T-helper 2 cell treated with Interferon-gamma antibody and Interleukin-4, amounts not matched to agents 5 μg/mL and 100 μg/mL, for 36 hours (primary cell): Measurements from ENCODE around the gene DACT3.
"Not testable (repeated sequence)": the region's sequence is repeated elsewhere in the genome, so short reads cannot be mapped to it uniquely, and the experiment has no call there.

ENCODE experiments used
- DNase-seq: peaks from one replicate; pipeline ENCODE4 v3.0.0; 2021; ENCODE audit warnings: low spot score
- H3K27ac Mint-ChIP-seq: one replicate; pipeline ENCODE4 v1.8.0; 2021; ENCODE audit warnings: mild to moderate bottlenecking, mixed read lengths
- H3K27me3 Mint-ChIP-seq: one replicate; pipeline ENCODE4 v1.8.0; 2021; ENCODE audit warnings: low read depth, mixed read lengths
- H3K36me3 Mint-ChIP-seq: one replicate; pipeline ENCODE4 v1.8.0; 2021; ENCODE audit warnings: low read depth, mixed read lengths
- H3K4me1 Mint-ChIP-seq: one replicate; pipeline ENCODE4 v1.8.0; 2021; ENCODE audit warnings: low read depth, mixed read lengths
- H3K4me3 Mint-ChIP-seq: one replicate; pipeline ENCODE4 v1.8.0; 2022; ENCODE audit warnings: mild to moderate bottlenecking, moderate library complexity, mixed read lengths
- H3K9me3 Mint-ChIP-seq: one replicate; pipeline ENCODE4 v1.8.0; 2021; ENCODE audit warnings: mixed read lengths

The DACT3 gene

DNA sequence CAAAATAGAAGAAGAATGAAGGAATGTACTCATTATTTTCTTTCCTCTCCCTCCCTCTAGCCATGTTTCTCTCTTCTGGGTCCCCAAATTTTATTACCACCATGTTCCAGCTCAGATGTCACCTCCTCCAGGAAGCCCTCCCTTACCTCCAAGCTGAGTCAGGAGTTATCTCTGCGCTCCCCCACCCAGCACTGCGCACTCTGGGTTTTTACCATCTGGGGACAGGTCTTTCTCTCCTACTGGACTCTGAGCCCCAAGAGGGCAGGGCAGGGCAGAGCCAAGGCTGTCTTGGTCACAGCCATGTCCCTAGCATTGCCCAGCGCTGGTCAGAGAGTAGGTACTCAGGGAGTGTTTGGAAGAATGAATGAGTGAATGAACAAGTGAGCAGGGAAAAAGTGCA lies 27.9 kb downstream of the DACT3 start:
- DNase-seq: no peak
- H3K27me3 Mint-ChIP-seq: peaks cover 5% of the 10 kb centered on the region
- peaks cover 16% of the 10 kb centered on the region for H3K4me1 Mint-ChIP-seq
- no peaks in the 10 kb centered on the region for H3K9me3 Mint-ChIP-seq
- H3K27ac Mint-ChIP-seq: peak overlapping the region; percentile 81
- H3K36me3 Mint-ChIP-seq: no peaks in the 10 kb centered on the region
- H3K4me3 Mint-ChIP-seq: peak overlapping the region; percentile 74

DNA sequence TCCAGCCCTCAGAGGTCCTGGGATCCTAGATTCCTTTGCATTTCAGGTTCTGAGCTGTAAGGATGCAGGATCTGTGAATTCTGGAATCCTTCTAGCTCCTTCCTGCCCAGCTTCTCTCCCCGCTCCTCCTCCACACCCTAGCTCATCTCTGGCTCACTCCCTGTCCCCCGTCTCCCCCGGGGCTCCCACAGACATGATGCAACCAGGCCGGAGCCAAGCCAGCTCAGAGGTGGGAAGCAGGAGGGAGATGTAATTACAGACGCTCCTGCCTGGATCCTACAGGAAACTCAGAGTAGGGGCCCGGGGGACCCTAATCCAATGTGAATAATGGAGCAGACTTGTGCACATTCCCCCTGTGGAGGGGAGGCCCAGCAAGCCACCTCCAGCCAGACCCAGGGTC lies 29.5 kb downstream of the DACT3 start:
- Mint-ChIP-seq H3K36me3 (no peaks in the 10 kb centered on the region), H3K4me1 (peaks cover 16% of the 10 kb centered on the region), H3K4me3 (no peak overlapping the region), H3K27me3 (peaks cover 5% of the 10 kb centered on the region), H3K9me3 (no peaks in the 10 kb centered on the region), H3K27ac (no peak overlapping the region)
- no peak for DNase-seq

DNA sequence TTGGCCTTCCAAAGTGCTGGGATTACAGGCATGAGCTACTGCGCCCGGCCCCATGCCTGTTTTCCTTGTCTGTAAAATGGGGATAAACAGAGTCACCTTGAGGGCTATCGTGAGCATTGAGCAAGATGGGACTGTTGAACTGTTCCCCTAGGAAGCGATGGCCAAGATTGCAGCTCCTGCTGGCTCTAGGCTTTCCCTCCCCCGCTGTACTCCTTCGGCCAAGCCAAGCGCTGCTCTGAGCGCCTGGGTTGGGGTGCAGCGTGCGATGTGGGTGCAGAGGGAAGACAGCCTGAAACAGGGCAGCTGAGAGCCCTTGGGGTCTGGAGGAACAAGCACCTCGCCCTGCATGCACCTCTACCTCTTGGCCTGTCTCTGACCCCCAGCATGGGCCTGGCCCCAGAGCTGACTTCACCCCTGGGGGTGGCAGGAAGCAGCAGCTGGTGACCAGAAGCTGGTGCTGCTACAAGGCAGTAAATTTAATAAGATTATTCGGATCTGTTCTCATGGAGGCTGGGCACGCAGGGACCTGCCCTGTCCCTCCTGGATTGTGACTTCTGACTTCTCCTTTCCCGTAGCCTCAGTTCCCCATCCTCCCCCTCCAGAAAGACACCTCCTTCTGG lies 30.3 kb downstream of the DACT3 start:
- H3K36me3 Mint-ChIP-seq: no peaks in the 10 kb centered on the region
- no peak overlapping the region for H3K4me3 Mint-ChIP-seq
- peaks cover 14% of the 10 kb centered on the region for H3K4me1 Mint-ChIP-seq
- no peaks in the 10 kb centered on the region for H3K9me3 Mint-ChIP-seq
- no peak for DNase-seq
- H3K27ac Mint-ChIP-seq: no peak overlapping the region
- H3K27me3 Mint-ChIP-seq: peaks cover 5% of the 10 kb centered on the region

DNA sequence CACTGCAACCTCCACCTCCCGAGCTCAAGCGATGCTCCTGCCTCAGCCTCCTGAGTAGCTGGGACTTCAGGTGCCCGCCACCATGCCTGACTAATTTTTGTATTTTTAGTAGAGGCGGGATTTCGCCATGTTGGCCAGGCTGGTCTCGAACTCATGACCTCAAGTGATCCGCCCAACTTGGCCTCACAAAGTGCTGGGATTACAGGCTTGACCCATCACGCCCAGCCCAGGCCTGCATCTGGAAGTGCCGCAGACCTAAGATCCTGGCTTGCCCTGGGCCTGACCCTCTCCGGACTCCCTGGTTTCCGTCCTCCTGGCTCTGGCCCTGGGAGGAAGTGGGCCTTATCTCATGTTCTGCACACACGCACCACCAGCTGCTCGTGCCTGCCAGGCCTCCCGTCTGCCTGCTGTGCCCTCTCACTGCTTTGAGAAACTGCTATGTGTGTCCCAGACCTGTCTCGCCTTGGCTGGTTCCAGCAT lies 31.4 kb downstream of the DACT3 start:
- Mint-ChIP-seq H3K27ac (peak overlapping the region; percentile 24), H3K27me3 (peaks cover 3% of the 10 kb centered on the region), H3K36me3 (peaks cover 1% of the 10 kb centered on the region), H3K9me3 (no peaks in the 10 kb centered on the region), H3K4me3 (no peak overlapping the region), H3K4me1 (peaks cover 18% of the 10 kb centered on the region)
- no peak for DNase-seq

DNA sequence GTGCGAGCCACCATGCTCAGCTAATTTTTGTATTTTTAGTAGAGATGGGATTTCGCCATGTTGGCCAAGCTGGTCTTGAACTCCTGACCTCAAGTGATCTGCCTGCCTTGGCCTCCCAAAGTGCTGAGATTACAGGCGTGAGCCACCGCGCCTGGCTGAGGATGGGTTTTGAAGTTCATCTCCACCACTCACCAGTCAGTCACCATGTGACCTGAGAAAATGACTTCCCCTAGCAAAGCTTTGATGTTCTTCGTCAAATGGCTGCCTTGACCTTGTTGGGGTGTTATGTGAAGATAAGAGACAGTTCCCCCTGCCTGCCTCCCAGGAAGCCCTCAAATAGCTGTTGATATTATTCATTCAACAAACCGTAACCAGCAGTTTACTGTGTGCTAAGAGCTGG lies 32.0 kb downstream of the DACT3 start:
- H3K4me1 Mint-ChIP-seq: peaks cover 19% of the 10 kb centered on the region
- H3K36me3 Mint-ChIP-seq, H3K27me3 Mint-ChIP-seq, H3K4me3 Mint-ChIP-seq, DNase-seq, H3K9me3 Mint-ChIP-seq: not testable (repeated sequence)
- peak overlapping the region; percentile 4 for H3K27ac Mint-ChIP-seq

DNA sequence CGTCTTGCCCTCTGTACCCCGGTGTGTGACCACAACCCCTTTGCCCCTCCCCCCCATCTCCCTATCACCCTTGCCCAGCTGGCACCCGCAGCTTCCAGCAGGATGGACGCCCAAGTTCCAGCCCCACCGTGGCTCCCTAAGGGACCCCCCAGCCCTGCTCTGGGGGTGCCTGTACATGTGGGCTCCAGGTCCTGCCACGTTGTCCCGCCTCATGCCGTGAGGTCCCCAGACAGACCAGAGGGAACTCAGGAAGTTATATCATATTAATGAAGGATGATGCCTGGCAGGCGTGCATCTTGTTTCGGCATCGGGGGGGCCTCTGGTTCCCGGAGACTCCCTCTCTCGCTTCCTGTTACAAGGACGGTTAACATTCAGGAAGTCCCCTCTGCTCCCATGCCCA lies 34.5 kb downstream of the DACT3 start:
- peaks cover 8% of the 10 kb centered on the region for H3K36me3 Mint-ChIP-seq
- DNase-seq: no peak
- no peaks in the 10 kb centered on the region for H3K27me3 Mint-ChIP-seq
- peaks cover 24% of the 10 kb centered on the region for H3K4me1 Mint-ChIP-seq
- no peaks in the 10 kb centered on the region for H3K9me3 Mint-ChIP-seq
- no peak overlapping the region for H3K4me3 Mint-ChIP-seq
- peak overlapping the region; percentile 52 for H3K27ac Mint-ChIP-seq

DNA sequence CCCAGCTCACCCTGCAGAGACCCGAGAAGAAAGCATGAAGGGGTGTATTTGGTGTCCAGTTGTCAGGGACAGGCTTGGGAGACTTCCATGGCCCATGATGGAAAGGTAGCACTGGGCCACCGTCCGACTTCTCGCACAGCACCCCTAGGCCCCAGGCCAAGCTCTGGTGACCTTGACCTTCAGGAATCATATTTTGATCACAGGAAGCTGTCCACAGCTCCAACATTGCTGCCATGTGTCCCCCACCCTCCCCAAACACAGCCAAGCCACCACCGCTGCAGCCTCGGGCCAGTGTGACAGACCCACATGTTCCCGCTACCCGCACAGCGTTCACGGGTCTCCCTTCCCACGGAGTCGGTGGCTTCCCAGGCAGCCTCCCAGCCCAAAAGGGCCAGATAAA lies 35.3 kb downstream of the DACT3 start:
- H3K4me3 Mint-ChIP-seq: no peak overlapping the region
- H3K36me3 Mint-ChIP-seq: peaks cover 8% of the 10 kb centered on the region
- DNase-seq: no peak
- H3K9me3 Mint-ChIP-seq: no peaks in the 10 kb centered on the region
- H3K27ac Mint-ChIP-seq: no peak overlapping the region
- peaks cover 30% of the 10 kb centered on the region for H3K4me1 Mint-ChIP-seq
- H3K27me3 Mint-ChIP-seq: no peaks in the 10 kb centered on the region

DNA sequence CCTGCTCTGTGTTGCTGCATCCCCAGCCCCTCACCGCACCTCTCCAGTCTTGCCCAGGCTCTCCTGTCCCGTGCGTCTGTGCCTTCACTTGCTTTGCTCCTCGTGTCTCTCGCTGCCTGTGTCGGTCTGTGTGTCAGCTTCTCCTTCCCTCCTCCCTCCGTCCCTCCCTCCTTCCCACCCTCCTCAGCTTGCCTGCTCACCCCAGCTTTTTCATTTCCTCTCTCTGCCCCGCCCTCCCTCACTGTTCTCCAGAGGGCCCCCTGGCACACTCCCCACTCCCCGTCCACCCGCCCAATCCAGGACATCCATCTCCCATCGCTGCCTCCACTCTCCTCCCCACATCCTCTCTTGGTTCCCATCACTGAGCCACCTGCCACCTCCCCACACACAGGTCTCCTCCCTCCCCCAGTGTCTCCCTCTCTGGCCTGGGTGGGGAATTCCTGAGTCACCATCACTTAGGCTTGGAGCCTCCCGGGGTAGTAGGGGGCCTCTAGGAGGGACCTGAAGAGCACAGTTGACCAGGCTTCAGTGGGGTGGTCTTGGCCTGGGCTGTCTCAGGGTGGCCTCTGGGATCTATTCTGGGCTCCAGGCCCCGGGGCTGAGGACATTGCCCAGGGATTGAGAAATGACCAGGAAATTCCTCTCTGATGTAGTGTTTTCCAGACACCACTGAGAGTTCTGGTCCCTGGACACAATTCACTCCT lies 35.9 kb downstream of the DACT3 start, which contains the start of gene PTGIR:
Gene PTGIR (minus strand): TSS at position 132 of the 704 bp plus-strand sequence. CDS start 864 bp downstream, outside the sequence.
- Mint-ChIP-seq H3K9me3 (no peaks in the 10 kb centered on the region), H3K36me3 (peaks cover 8% of the 10 kb centered on the region), H3K4me3 (peak within 1 kb of the TSS; percentile 84), H3K4me1 (peaks cover 35% of the 10 kb centered on the region), H3K27ac (peak within 1 kb of the TSS; percentile 87), H3K27me3 (no peaks in the 10 kb centered on the region)
- peak; percentile 59 for DNase-seq

DNA sequence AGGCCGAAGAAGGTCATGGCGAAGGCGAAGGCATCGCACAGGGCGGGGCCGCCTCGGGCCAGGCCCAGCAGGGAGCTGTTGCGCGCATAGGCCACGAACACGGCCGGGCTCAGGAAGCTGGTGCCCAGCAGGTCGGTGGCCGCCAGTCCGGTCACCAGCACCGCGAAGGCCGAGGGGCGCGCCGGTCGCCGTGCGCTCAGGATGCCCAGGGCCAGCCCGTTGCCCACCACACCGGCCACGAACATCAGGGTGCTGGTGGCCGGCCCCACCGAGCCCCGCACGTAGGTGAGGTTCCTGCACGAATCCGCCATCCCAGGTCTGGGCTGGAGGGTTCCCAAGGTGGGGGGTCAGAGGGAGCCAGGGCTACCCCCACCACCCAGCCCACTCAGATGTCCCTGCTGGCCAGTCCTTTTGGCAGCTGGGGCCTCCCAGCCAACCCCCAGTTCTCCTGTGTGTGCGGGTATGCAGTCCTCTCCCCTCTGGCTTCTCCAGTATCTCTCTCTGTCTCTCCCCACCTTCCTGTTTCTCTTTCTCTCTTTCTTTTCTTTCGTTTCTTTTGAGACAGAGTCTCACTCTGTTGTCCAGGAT lies 37.0 kb downstream of the DACT3 start:
- no peaks in the 10 kb centered on the region for H3K27me3 Mint-ChIP-seq
- peaks cover 8% of the 10 kb centered on the region for H3K36me3 Mint-ChIP-seq
- peak overlapping the region; percentile 87 for H3K27ac Mint-ChIP-seq
- peak overlapping the region; percentile 84 for H3K4me3 Mint-ChIP-seq
- no peaks in the 10 kb centered on the region for H3K9me3 Mint-ChIP-seq
- peaks cover 46% of the 10 kb centered on the region for H3K4me1 Mint-ChIP-seq
- DNase-seq: no peak

DNA sequence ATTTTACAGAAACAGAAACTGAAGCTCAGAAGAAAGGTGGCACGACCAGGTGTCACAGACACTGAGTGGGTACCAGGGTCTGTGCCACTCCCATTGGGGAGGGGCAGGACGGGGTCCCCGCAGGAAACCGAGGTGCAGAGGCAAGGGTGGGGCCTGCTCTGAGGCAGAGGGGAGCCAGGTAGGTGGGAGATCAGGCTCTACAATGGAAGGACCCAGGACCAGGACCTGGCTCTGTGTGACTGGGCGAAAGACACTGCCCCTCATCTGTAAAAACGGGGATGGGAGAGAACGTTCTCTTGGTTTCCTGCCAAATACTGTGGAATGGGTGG lies 38.9 kb downstream of the DACT3 start:
- Mint-ChIP-seq H3K27me3 (no peaks in the 10 kb centered on the region), H3K9me3 (no peaks in the 10 kb centered on the region), H3K4me3 (peak overlapping the region; percentile 69), H3K4me1 (peaks cover 55% of the 10 kb centered on the region), H3K36me3 (peaks cover 8% of the 10 kb centered on the region), H3K27ac (peak overlapping the region; percentile 78)
- DNase-seq: no peak

DNA sequence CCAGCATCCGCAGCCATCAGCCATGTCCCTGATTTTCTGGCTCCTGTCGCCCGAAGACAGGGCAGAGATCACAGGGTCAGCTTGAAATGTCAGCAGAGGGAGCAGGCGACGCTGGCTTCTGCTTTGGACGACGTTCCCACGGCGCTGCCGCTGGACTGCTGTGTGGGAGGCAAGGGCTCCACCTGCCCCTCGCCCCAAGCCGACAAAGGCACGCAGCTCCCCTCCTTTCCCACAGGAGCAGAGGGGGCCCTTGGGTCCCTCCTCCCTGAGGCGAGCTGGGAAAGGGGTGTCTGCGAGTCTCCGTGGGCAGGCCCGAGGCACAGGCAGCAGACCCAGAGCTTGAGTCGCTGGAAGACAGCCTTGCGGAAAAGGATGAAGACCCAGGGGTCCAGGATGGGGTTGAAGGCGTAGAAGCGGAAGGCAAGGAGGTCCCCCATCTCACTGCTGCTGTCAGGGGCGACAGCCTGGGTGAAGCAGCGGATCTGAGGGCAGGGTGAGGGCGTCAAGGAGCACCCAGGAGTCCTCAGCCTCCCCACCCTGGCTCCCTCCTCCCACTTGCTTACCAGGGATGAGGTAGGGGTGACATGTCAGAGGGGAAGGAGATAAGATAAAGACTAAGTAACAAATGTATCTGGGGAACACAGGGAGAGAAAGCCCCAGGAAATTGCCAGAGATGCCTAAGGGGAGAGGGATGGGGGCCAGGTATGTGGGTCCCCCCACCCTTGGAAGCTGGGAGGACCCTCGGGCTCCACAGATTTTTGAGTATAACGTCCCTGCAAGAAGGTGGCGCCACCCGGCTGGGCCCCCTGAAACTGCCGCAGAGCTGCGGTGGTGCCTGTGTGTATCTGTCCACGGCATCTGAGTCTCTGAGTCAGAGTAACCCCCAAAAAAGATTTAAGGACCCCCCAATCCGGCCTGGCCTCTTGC lies 39.5 kb downstream of the DACT3 start:
- Mint-ChIP-seq H3K4me1 (peaks cover 61% of the 10 kb centered on the region), H3K36me3 (peaks cover 8% of the 10 kb centered on the region), H3K27ac (peak overlapping the region; percentile 81), H3K4me3 (peak overlapping the region; percentile 69), H3K27me3 (no peaks in the 10 kb centered on the region), H3K9me3 (no peaks in the 10 kb centered on the region)
- no peak for DNase-seq

DNA sequence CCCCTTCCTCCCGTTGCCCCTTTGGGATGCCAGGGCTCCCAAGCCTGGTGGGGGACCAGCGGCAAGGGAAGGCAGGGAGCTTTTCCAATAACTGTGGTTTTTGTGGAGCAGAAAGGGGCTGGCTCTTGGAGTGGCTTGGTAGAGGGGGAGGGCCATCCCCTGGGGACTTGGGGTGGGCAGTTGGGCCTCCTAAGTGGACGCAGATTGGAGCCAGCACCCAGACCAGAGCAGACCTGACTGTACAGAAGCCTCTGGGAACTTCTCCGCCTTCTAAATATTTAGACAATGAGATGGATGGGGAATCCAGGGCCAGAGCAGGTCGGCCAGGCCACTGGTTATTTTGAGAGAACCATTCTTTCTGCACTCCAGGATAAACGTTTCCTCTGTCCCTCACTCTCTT lies 40.3 kb downstream of the DACT3 start:
- H3K9me3 Mint-ChIP-seq: no peaks in the 10 kb centered on the region
- no peak for DNase-seq
- H3K4me1 Mint-ChIP-seq: peaks cover 65% of the 10 kb centered on the region
- peaks cover 8% of the 10 kb centered on the region for H3K36me3 Mint-ChIP-seq
- H3K4me3 Mint-ChIP-seq: peak overlapping the region; percentile 71
- H3K27me3 Mint-ChIP-seq: no peaks in the 10 kb centered on the region
- H3K27ac Mint-ChIP-seq: peak overlapping the region; percentile 92

DNA sequence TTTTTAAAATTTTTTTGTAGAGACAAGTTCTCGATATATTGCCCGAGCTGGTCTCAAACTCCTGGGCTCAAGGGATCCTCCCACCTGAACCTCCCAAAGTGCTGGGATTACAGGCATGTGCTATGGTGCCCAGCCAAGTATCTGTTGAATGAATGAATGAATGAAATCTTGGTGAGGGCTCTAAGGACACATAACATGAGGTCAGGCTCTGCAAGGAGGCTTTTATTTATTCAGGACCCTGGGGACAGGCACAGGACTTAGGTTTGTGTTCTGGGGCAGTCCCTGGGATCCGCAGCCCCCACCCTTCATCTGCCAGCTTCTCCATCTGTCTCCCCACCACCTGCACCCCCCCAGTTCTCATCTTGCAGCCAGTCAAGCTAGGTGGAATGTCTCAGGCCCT lies 40.7 kb downstream of the DACT3 start:
- DNase-seq: no peak
- H3K4me1 Mint-ChIP-seq: peaks cover 65% of the 10 kb centered on the region
- no peaks in the 10 kb centered on the region for H3K9me3 Mint-ChIP-seq
- H3K27ac Mint-ChIP-seq: peak overlapping the region; percentile 92
- H3K27me3 Mint-ChIP-seq: no peaks in the 10 kb centered on the region
- peak overlapping the region; percentile 71 for H3K4me3 Mint-ChIP-seq
- H3K36me3 Mint-ChIP-seq: peaks cover 8% of the 10 kb centered on the region
